Measurements from ENCODE around the gene RAB27B. TPM values are rescaled to one million over a fixed set of nuclear protein-coding genes. Genes with fewer than 3 reads are reported as not detected.

Gene RAB27B
- total and polyA plus RNA-seq, 7 donors, result 0.03 to 0.20 (median 0.06) TPM; not detected in 1

DNA sequence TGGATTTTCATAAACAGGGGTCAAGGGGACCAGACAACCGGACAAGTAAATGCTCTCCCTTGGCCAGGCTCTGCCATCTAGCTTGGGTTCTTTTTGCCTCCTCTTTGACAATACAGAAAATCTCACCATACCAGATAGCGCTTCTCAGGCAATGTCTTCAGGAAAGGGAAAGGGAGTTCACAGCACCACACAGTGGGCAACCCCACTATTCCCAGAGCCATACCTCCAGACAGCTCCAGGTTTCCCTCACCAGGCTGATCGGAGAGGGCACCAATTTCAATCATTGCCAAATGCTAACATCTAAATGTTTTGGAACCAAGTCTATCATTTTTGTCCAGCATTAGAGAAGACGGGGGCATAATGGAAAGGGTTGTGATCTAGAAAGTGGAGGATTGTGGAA lies 102.9 kb downstream of the RAB27B start:
- Histone ChIP-seq H3K27ac (no peak overlapping the region), H3K27me3 (ENCODE audit: insufficient read depth in 3 of 3, low read length in 2 of 3) (no peaks in the 10 kb centered on the region), H3K36me3 (ENCODE audit: insufficient read depth in 1 of 2, low read depth in 1 of 2) (no peaks in the 10 kb centered on the region), H3K4me3 (no peak overlapping the region), H3K4me1 (no peaks in the 10 kb centered on the region), H3K9me3 (no peaks in the 10 kb centered on the region)
- intact Hi-C loops (cut with DNase I), result no loop called here
- TF ChIP-seq, protein P1, sequence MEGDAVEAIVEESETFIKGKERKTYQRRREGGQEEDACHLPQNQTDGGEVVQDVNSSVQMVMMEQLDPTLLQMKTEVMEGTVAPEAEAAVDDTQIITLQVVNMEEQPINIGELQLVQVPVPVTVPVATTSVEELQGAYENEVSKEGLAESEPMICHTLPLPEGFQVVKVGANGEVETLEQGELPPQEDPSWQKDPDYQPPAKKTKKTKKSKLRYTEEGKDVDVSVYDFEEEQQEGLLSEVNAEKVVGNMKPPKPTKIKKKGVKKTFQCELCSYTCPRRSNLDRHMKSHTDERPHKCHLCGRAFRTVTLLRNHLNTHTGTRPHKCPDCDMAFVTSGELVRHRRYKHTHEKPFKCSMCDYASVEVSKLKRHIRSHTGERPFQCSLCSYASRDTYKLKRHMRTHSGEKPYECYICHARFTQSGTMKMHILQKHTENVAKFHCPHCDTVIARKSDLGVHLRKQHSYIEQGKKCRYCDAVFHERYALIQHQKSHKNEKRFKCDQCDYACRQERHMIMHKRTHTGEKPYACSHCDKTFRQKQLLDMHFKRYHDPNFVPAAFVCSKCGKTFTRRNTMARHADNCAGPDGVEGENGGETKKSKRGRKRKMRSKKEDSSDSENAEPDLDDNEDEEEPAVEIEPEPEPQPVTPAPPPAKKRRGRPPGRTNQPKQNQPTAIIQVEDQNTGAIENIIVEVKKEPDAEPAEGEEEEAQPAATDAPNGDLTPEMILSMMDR (IDR thresholded peaks at IDR 0.05), result no peak
- DNase-seq (no peak), ATAC-seq (no peak)
- 88 to 95% (median 89%) methylated on average over 4 of the region's 4 CpGs for WGBS, 3 donors

GRCh38 chr18:54932472-54932871 lies 104.2 kb downstream of the RAB27B start:
- no peaks in the 10 kb centered on the region for H3K36me3 ChIP-seq (ENCODE audit: insufficient read depth in 1 of 2, low read depth in 1 of 2)
- no peak overlapping the region for H3K27ac ChIP-seq
- DNase-seq (no peak), ATAC-seq (no peak)
- no peak overlapping the region for H3K4me3 ChIP-seq
- intact Hi-C loops (cut with DNase I), result no loop called here
- WGBS, 3 donors, result 0 to 62% (median 56%) methylated on average over 1 of the region's 1 CpG
- H3K9me3 ChIP-seq, result no peaks in the 10 kb centered on the region
- TF ChIP-seq, protein P1 (IDR thresholded peaks at IDR 0.05), result no peak
- peaks cover 0 to 2% (median 0%) of the 10 kb centered on the region in 3 donors for H3K27me3 ChIP-seq (ENCODE audit: insufficient read depth in 3 of 3, low read length in 2 of 3)
- no peaks in the 10 kb centered on the region for H3K4me1 ChIP-seq

GRCh38 chr18:54938506-54938905 lies 110.2 kb downstream of the RAB27B start:
- Histone ChIP-seq H3K4me1 (no peaks in the 10 kb centered on the region), H3K27me3 (ENCODE audit: insufficient read depth in 3 of 3, low read length in 2 of 3) (peaks cover 0 to 2% (median 0%) of the 10 kb centered on the region in 3 donors), H3K4me3 (no peak overlapping the region), H3K27ac (no peak overlapping the region), H3K36me3 (ENCODE audit: insufficient read depth in 1 of 2, low read depth in 1 of 2) (no peaks in the 10 kb centered on the region), H3K9me3 (no peaks in the 10 kb centered on the region)
- TF ChIP-seq, protein P1 (IDR thresholded peaks at IDR 0.05), result no peak
- DNase-seq (no peak), ATAC-seq (no peak)
- intact Hi-C loops (cut with DNase I), result no loop called here
- WGBS, 3 donors, result 86 to 92% (median 91%) methylated on average over 3 of the region's 3 CpGs

DNA sequence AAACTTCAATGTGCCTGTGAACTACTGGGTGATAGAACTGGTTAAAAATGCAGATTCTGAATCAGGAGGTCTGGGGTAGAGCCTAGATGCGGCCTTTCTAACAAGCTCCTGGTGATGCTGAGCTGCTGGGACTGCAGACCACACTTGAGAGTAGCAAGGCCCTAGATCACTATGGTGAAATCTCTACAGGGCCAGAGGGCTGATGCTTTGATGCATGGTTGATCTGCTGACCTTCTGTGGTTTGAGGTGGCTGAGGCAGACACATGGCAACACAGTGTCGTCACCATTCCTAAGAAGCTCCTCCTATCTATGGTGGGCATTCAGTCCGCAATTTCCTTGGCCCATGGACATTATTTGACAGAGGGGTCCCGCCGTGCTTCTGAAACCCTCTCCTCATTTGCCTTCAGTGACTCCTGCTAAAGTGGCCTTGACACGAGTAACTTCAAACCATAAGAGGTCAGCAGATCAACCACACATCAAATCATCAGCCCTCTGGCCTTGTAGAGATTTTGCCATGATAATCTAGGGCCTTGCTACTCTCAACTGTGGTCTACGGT lies 111.2 kb downstream of the RAB27B start:
- no peaks in the 10 kb centered on the region for H3K4me1 ChIP-seq
- H3K27me3 ChIP-seq (ENCODE audit: insufficient read depth in 3 of 3, low read length in 2 of 3), result peaks cover 0 to 2% (median 0%) of the 10 kb centered on the region in 3 donors
- H3K27ac ChIP-seq, result no peak overlapping the region
- TF ChIP-seq, protein P1 (IDR thresholded peaks at IDR 0.05), result no peak
- H3K9me3 ChIP-seq, result no peaks in the 10 kb centered on the region
- no peak overlapping the region for H3K4me3 ChIP-seq
- WGBS, 3 donors, result 87 to 90% (median 89%) methylated on average over 7 of the region's 7 CpGs
- DNase-seq (no peak), ATAC-seq (no peak)
- no peaks in the 10 kb centered on the region for H3K36me3 ChIP-seq (ENCODE audit: insufficient read depth in 1 of 2, low read depth in 1 of 2)
- intact Hi-C loops (cut with DNase I), result no loop called here

GRCh38 chr18:54942144-54942543 lies 113.9 kb downstream of the RAB27B start:
- Histone ChIP-seq H3K9me3 (no peaks in the 10 kb centered on the region), H3K4me3 (no peak overlapping the region), H3K36me3 (ENCODE audit: insufficient read depth in 1 of 2, low read depth in 1 of 2) (no peaks in the 10 kb centered on the region), H3K27ac (no peak overlapping the region), H3K4me1 (no peaks in the 10 kb centered on the region), H3K27me3 (ENCODE audit: insufficient read depth in 3 of 3, low read length in 2 of 3) (no peaks in the 10 kb centered on the region)
- ATAC-seq, result no peak
- intact Hi-C loops (cut with DNase I), result no loop called here
- WGBS, 3 donors, result 54 to 84% (median 68%) methylated on average over 4 of the region's 4 CpGs
- DNase-seq, result no peak
- TF ChIP-seq, protein P1 (IDR thresholded peaks at IDR 0.05), result no peak
